ENCODE results near the gene PICALM. TPM values are rescaled to one million over a fixed set of nuclear protein-coding genes. Genes with fewer than 3 reads are reported as not detected.

Gene PICALM
- total and polyA plus RNA-seq, 3 donors from 2014 or later: 156 to 237 (median 217) TPM

DNA sequence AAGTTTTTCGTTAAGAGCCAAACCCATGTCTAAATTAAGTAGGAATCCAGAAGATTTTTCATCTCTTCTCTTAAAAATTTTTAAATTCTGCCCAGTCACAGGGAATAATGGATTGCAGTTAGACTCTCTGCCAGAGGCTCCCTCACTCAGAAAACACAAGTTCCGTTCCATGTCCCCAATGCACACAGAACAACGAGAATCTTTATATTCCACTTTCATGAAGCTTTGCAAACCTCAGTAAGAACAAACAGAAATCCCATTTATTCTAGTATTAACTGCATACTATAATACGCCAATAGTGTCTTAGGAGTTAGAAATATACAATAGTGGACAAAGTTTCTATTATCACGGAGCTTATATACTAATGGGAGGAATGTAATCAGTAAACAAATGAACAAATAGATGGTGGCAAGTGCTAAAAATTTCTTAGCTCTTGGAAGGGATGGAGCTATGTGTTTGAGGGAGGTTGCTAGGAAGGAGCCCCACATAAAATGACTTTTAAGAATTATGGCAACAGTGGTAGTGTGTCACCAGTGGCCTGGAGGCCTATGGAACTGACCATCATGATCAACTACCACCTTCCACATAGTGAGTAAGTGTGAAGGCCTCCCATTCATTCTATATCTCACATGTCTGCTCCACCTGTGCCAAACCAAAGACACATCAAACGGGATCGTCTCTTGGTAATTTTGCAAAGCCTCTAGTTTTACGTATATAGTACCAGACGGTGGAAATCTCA lies 24.9 kb downstream of the PICALM start:
- no peaks in the 10 kb centered on the region for H3K27me3 ChIP-seq
- H3K4me1 ChIP-seq: peaks cover 12% of the 10 kb centered on the region
- WGBS, 2 donors: 83 to 84% methylated on average over 9 of the region's 9 CpGs
- TF ChIP-seq, protein P1, sequence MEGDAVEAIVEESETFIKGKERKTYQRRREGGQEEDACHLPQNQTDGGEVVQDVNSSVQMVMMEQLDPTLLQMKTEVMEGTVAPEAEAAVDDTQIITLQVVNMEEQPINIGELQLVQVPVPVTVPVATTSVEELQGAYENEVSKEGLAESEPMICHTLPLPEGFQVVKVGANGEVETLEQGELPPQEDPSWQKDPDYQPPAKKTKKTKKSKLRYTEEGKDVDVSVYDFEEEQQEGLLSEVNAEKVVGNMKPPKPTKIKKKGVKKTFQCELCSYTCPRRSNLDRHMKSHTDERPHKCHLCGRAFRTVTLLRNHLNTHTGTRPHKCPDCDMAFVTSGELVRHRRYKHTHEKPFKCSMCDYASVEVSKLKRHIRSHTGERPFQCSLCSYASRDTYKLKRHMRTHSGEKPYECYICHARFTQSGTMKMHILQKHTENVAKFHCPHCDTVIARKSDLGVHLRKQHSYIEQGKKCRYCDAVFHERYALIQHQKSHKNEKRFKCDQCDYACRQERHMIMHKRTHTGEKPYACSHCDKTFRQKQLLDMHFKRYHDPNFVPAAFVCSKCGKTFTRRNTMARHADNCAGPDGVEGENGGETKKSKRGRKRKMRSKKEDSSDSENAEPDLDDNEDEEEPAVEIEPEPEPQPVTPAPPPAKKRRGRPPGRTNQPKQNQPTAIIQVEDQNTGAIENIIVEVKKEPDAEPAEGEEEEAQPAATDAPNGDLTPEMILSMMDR (IDR thresholded peaks at IDR 0.05): no peak
- TF ChIP-seq POLR2A (IDR thresholded peaks at IDR 0.05): no peak
- no peaks in the 10 kb centered on the region for H3K9me3 ChIP-seq
- H3K27ac ChIP-seq: no peak overlapping the region
- DNase-seq: no peak
- intact Hi-C loops (cut with DNase I; ENCODE audit: low total_unique reads): loop anchor here (10.0 kb wide), 1 partner anchor 151 kb away; no protein-coding TSS in a partner anchor
- H3K4me3 ChIP-seq: no peak overlapping the region
- H3K36me3 ChIP-seq (ENCODE audit: low read depth, missing control alignments): no peaks in the 10 kb centered on the region

DNA sequence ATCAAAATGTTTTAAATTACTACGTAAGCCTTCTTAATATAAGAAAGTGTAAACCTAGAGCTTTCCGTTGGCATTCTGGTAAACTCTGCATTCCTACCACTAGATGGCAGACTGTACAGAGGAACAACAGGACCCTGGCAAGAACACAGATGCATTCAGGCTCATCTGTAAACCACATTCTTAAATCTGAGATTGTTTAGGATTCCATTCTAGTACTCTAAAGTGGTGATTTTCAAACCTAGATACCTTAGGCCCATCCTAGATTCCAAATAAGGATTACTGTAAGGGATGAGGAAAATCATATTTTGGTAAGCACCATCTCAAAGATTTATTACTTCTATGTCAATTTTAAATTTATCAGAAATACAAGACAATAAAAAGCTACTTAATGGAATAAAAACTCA lies 26.9 kb downstream of the PICALM start:
- no peak overlapping the region for H3K4me3 ChIP-seq
- peak; percentile 89 for DNase-seq
- no peaks in the 10 kb centered on the region for H3K36me3 ChIP-seq (ENCODE audit: low read depth, missing control alignments)
- H3K27me3 ChIP-seq: no peaks in the 10 kb centered on the region
- H3K4me1 ChIP-seq: peaks cover 12% of the 10 kb centered on the region
- intact Hi-C loops (cut with DNase I; ENCODE audit: low total_unique reads): loop anchor here (10.0 kb wide), 1 partner anchor 153 kb away; no protein-coding TSS in a partner anchor
- no peak for TF ChIP-seq POLR2A (IDR thresholded peaks at IDR 0.05)
- TF ChIP-seq, protein P1 (IDR thresholded peaks at IDR 0.05): peak; percentile 86 to 98 (median 96)
- H3K9me3 ChIP-seq: no peaks in the 10 kb centered on the region
- H3K27ac ChIP-seq: peak overlapping the region; percentile 9 to 65
- WGBS, 2 donors: 14 to 15% methylated on average over 2 of the region's 2 CpGs

DNA sequence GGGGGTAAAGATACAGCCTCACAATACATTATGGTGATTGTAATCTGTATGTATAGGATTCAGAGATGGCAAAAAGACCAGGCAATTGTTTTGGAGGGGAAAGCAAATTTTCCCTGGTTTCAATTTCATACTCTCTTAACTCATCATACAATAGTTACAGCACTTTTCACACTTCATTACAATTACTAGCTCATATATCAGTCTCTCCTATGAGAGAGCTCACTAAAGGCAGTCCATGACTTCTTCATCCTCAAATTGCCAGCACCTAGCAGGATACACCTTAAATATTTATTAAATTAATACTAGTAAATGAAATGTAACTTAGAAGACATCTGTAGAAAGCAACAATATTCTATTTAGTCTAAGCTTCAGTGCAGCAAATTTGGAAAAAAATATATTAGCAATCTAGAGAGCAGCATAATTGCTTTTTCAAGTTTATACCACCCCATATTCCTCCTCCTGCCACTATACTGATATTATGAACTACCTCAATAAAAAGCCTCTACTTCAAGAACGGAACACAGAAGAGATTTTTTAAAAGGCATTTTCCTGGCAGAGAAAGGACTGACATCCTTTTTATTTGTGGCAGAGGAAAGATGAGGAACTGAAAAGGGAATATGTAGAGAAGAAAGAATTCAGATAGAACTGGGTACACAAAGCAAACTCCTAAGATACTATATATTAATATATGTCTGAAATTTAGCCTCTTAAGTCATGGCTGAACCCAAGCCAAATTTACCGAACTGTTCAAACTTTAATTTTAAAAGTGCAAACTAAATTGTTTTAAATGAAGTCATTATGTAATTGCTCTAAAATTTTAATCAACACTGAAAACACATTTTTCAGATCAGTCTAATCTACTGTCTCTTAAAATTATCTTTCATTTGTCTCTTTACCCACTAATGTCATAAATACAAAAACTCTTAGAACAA lies 27.7 kb downstream of the PICALM start:
- Histone ChIP-seq H3K9me3 (no peaks in the 10 kb centered on the region), H3K27me3 (no peaks in the 10 kb centered on the region), H3K4me1 (peaks cover 12% of the 10 kb centered on the region), H3K36me3 (ENCODE audit: low read depth, missing control alignments) (no peaks in the 10 kb centered on the region), H3K27ac (peak overlapping the region; percentile 28 to 65), H3K4me3 (no peak overlapping the region)
- intact Hi-C loops (cut with DNase I; ENCODE audit: low total_unique reads): loop anchor here (10.0 kb wide), 1 partner anchor 154 kb away; no protein-coding TSS in a partner anchor
- 28 to 30% methylated on average over 2 of the region's 2 CpGs for WGBS, 2 donors
- TF ChIP-seq, protein P1 (IDR thresholded peaks at IDR 0.05): no peak
- no peak for TF ChIP-seq POLR2A (IDR thresholded peaks at IDR 0.05)
- DNase-seq: no peak

DNA sequence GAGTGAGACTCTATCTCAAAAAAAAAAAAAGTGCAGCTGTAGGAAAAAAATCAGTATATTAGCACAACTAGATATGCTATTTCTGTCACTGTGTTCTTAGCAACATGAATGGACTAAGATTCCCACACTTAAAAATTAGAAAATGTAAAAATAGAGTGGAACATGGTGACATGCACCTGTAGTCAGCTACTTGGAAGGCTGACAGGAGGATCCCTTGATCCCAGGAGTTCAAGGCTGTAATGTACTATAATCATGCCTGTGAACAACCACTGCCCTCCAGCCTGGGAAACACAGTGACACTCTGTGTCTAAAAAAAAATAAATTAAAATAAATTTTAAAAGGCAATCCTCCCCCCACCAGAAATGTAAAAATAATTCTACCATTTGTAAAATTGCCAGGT lies 29.8 kb downstream of the PICALM start:
- intact Hi-C loops (cut with DNase I; ENCODE audit: low total_unique reads): no loop called here
- Histone ChIP-seq H3K9me3 (no peaks in the 10 kb centered on the region), H3K27me3 (no peaks in the 10 kb centered on the region), H3K4me1 (peaks cover 20% of the 10 kb centered on the region), H3K4me3 (no peak overlapping the region), H3K27ac (no peak overlapping the region), H3K36me3 (ENCODE audit: low read depth, missing control alignments) (no peaks in the 10 kb centered on the region)
- DNase-seq: no peak
- TF ChIP-seq, protein P1 (IDR thresholded peaks at IDR 0.05): no peak
- no peak for TF ChIP-seq POLR2A (IDR thresholded peaks at IDR 0.05)

Data from testis (tissue), 3 donors.